Neural progenitor cell (in vitro differentiated cells): Measurements from ENCODE around the gene GYPA. TPM values are rescaled to one million over a fixed set of nuclear protein-coding genes. Genes with fewer than 3 reads are reported as not detected.
"Not testable (repeated sequence)": the region's sequence is repeated elsewhere in the genome, so short reads cannot be mapped to it uniquely, and the experiment has no call there.

Experiments
- DNase-seq: peaks from one replicate; pipeline ENCODE4 v3.0.0-alpha.2; 2016; ENCODE audit warnings: low spot score
- H2AFZ ChIP-seq: fragments of 200-600 bp; sonication (generic); replicated peaks from 2 replicates; pipeline ENCODE4 v1.6.1; 2016; ENCODE audit warnings: antibody characterized with exemption
- H3F3A ChIP-seq: fragments of 200-600 bp; sonication (generic); 2 replicates; pipeline ENCODE4 v1.6.1; 2016; ENCODE audit warnings: antibody characterized with exemption, low read depth
- H3K27ac ChIP-seq: fragments of 200-600 bp; sonication (generic); 2 replicates; pipeline ENCODE4 v1.5.1; 2016; ENCODE audit warnings: mild to moderate bottlenecking
- H3K27me3 ChIP-seq: fragments of 200-600 bp; sonication (generic); 2 replicates; pipeline ENCODE4 v1.6.1; 2016; ENCODE audit warnings: mild to moderate bottlenecking, moderate library complexity
- H3K36me3 ChIP-seq: fragments of 200-600 bp; sonication (generic); 2 replicates; pipeline ENCODE4 v1.5.1; 2016
- H3K4me1 ChIP-seq: fragments of 200-600 bp; sonication (generic); 2 replicates; pipeline ENCODE4 v1.6.1; 2016; ENCODE audit warnings: mixed run types
- H3K4me2 ChIP-seq: fragments of 200-600 bp; sonication (generic); 2 replicates; pipeline ENCODE4 v1.6.1; 2016
- H3K4me3 ChIP-seq: fragments of 200-600 bp; sonication (generic); 2 replicates; pipeline ENCODE4 v1.5.1; 2016
- H3K79me2 ChIP-seq: fragments of 200-600 bp; sonication (generic); 2 replicates; pipeline ENCODE4 v1.6.1; 2016; ENCODE audit warnings: low read depth
- H3K9ac ChIP-seq: fragments of 200-600 bp; sonication (generic); 2 replicates; pipeline ENCODE4 v1.6.1; 2016
- H3K9me3 ChIP-seq: fragments of 200-600 bp; sonication (generic); 2 replicates; pipeline ENCODE4 v1.5.1; 2016; ENCODE audit warnings: low read depth
- H4K20me1 ChIP-seq: fragments of 200-600 bp; sonication (generic); 2 replicates; pipeline ENCODE4 v1.6.1; 2016; ENCODE audit warnings: low read depth
- H3K27ac Mint-ChIP-seq: 3 replicates; pipeline ENCODE4 v1.8.0; 2021; ENCODE audit warnings: mixed read lengths
- H3K27me3 Mint-ChIP-seq: 2 replicates; pipeline ENCODE4 v1.8.0; 2022; ENCODE audit warnings: low read depth, mild to moderate bottlenecking, inconsistent platforms, moderate library complexity, mixed read lengths; ENCODE audit not compliant: insufficient read depth
- H3K36me3 Mint-ChIP-seq: 3 replicates; pipeline ENCODE4 v1.8.0; 2021; ENCODE audit warnings: mixed read lengths
- H3K4me1 Mint-ChIP-seq: 3 replicates; pipeline ENCODE4 v1.8.0; 2021; ENCODE audit warnings: mixed read lengths
- H3K4me3 Mint-ChIP-seq: 3 replicates; pipeline ENCODE4 v1.8.0; 2021; ENCODE audit warnings: mild to moderate bottlenecking, moderate library complexity, mixed read lengths
- H3K9me3 Mint-ChIP-seq: 3 replicates; pipeline ENCODE4 v1.8.0; 2020; ENCODE audit warnings: mixed read lengths
- EZH2 ChIP-seq: fragments of 200-600 bp; sonication (generic); IDR thresholded peaks from 2 replicates; pipeline ENCODE4 v1.6.1; 2017; ENCODE audit warnings: antibody characterized with exemption, mild to moderate bottlenecking, moderate library complexity
- EZH2phosphoT487 ChIP-seq: fragments of 200-600 bp; sonication (generic); IDR thresholded peaks from 2 replicates; pipeline ENCODE4 v1.6.1; 2017; ENCODE audit warnings: antibody characterized with exemption
- total RNA-seq: library from RNA; depleted of rRNA; stranded (reverse); fragments of >200 nt; gene quantifications from 2 replicates; pipeline ENCODE4 v1.2.3, GENCODE V29; 2015; ENCODE audit warnings: low replicate concordance
- TF ChIP-seq, protein P1 (sequence below): fragments of 200-600 bp; sonication (generic); IDR thresholded peaks from 2 replicates; pipeline ENCODE4 v1.5.1; 2017; ENCODE audit warnings: antibody characterized with exemption, mild to moderate bottlenecking

The GYPA gene
- total RNA-seq, 1 donor from 2014 or later: not detected

DNA sequence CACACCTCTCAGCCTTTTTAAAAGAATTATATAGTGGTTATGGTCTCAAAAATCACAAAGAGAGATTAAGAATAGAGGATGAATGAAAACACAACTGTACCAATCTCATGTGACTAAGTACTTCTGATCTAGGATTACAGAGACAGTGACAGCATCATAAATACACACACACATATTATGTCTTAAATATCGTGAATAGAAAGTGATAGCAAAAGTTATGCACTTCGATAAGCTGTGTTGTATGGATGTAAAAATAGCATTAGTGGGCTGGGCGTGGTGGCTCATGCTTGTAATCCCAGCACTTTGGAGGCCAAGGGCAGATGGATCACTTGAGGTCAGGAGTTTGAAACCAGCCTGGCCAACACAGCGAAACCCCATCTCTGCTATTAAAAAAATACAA, 25.0 kb downstream of the GYPA start:
- Histone ChIP-seq H2AFZ (no peak overlapping the region), H3K4me3 (no peak overlapping the region), H3F3A (no peaks in the 10 kb centered on the region), H3K27me3 (no peaks in the 10 kb centered on the region), H3K4me2 (no peak overlapping the region), H3K27ac (no peak overlapping the region), H3K9ac (no peak overlapping the region), H4K20me1 (no peaks in the 10 kb centered on the region), H3K4me1 (no peaks in the 10 kb centered on the region), H3K79me2 (no peaks in the 10 kb centered on the region), H3K9me3 (no peaks in the 10 kb centered on the region), H3K36me3 (no peaks in the 10 kb centered on the region)
- no peaks in the 10 kb centered on the region for H3K36me3 Mint-ChIP-seq
- no peak for DNase-seq
- no peaks in the 10 kb centered on the region for H3K27me3 Mint-ChIP-seq
- H3K27ac Mint-ChIP-seq: no peak overlapping the region
- no peak overlapping the region for H3K4me3 Mint-ChIP-seq
- no peak for TF ChIP-seq EZH2phosphoT487
- TF ChIP-seq, protein P1, sequence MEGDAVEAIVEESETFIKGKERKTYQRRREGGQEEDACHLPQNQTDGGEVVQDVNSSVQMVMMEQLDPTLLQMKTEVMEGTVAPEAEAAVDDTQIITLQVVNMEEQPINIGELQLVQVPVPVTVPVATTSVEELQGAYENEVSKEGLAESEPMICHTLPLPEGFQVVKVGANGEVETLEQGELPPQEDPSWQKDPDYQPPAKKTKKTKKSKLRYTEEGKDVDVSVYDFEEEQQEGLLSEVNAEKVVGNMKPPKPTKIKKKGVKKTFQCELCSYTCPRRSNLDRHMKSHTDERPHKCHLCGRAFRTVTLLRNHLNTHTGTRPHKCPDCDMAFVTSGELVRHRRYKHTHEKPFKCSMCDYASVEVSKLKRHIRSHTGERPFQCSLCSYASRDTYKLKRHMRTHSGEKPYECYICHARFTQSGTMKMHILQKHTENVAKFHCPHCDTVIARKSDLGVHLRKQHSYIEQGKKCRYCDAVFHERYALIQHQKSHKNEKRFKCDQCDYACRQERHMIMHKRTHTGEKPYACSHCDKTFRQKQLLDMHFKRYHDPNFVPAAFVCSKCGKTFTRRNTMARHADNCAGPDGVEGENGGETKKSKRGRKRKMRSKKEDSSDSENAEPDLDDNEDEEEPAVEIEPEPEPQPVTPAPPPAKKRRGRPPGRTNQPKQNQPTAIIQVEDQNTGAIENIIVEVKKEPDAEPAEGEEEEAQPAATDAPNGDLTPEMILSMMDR: no peak
- TF ChIP-seq EZH2: no peak
- H3K9me3 Mint-ChIP-seq: no peaks in the 10 kb centered on the region
- no peaks in the 10 kb centered on the region for H3K4me1 Mint-ChIP-seq

DNA sequence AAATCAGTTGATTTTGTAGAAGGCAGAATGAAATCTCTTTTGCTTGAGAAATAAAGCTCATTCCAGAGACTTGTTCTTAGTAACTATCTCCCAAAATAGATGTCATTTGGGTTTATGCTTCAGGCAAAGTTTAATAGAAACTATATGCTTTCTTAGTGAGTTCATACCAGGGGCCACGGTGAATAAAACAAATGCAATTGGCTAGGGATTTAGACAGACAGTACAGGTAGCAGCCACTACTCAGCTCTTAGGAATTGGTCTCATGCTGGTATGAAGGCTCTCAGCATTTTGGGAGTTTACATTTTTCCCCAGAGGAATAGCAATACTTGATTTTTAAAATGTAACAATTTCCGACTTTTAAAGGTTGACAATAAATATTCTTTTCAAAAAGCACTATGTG, 27.0 kb downstream of the GYPA start:
- no peaks in the 10 kb centered on the region for H4K20me1 ChIP-seq
- no peaks in the 10 kb centered on the region for H3K4me1 ChIP-seq
- no peaks in the 10 kb centered on the region for H3K79me2 ChIP-seq
- H3K36me3 ChIP-seq: no peaks in the 10 kb centered on the region
- H3K27ac ChIP-seq: no peak overlapping the region
- H3K4me3 ChIP-seq: no peak overlapping the region
- H3K27ac Mint-ChIP-seq: no peak overlapping the region
- no peak overlapping the region for H3K4me2 ChIP-seq
- DNase-seq: no peak
- no peaks in the 10 kb centered on the region for H3K4me1 Mint-ChIP-seq
- no peak overlapping the region for H3K4me3 Mint-ChIP-seq
- H3K9me3 Mint-ChIP-seq: no peaks in the 10 kb centered on the region
- TF ChIP-seq, protein P1: no peak
- no peak for TF ChIP-seq EZH2
- TF ChIP-seq EZH2phosphoT487: no peak
- no peak overlapping the region for H2AFZ ChIP-seq
- H3K36me3 Mint-ChIP-seq: no peaks in the 10 kb centered on the region
- H3K27me3 ChIP-seq: no peaks in the 10 kb centered on the region
- no peak overlapping the region for H3K9ac ChIP-seq
- H3F3A ChIP-seq: no peaks in the 10 kb centered on the region
- H3K9me3 ChIP-seq: no peaks in the 10 kb centered on the region
- no peaks in the 10 kb centered on the region for H3K27me3 Mint-ChIP-seq

GRCh38 chr4:144104509-144105130, 35.9 kb downstream of the GYPA start:
- no peaks in the 10 kb centered on the region for H3K27me3 ChIP-seq
- no peak overlapping the region for H3K4me3 ChIP-seq
- H4K20me1 ChIP-seq: no peaks in the 10 kb centered on the region
- no peak overlapping the region for H3K27ac ChIP-seq
- no peak overlapping the region for H3K4me3 Mint-ChIP-seq
- no peak for DNase-seq
- no peaks in the 10 kb centered on the region for H3K79me2 ChIP-seq
- no peaks in the 10 kb centered on the region for H3K4me1 ChIP-seq
- no peak overlapping the region for H3K9ac ChIP-seq
- no peak overlapping the region for H3K4me2 ChIP-seq
- H3K9me3 ChIP-seq: no peaks in the 10 kb centered on the region
- H3K36me3 Mint-ChIP-seq: no peaks in the 10 kb centered on the region
- H3K27me3 Mint-ChIP-seq: no peaks in the 10 kb centered on the region
- H3K9me3 Mint-ChIP-seq: no peaks in the 10 kb centered on the region
- no peaks in the 10 kb centered on the region for H3K36me3 ChIP-seq
- no peak for TF ChIP-seq EZH2phosphoT487
- TF ChIP-seq, protein P1: no peak
- no peak for TF ChIP-seq EZH2
- H2AFZ ChIP-seq: no peak overlapping the region
- no peaks in the 10 kb centered on the region for H3F3A ChIP-seq
- no peaks in the 10 kb centered on the region for H3K4me1 Mint-ChIP-seq
- no peak overlapping the region for H3K27ac Mint-ChIP-seq

GRCh38 chr4:144097776-144098175, 42.7 kb downstream of the GYPA start:
- not testable (repeated sequence) for H3K79me2 ChIP-seq, H3K4me1 Mint-ChIP-seq, H3F3A ChIP-seq, H3K9me3 Mint-ChIP-seq, H3K4me3 ChIP-seq, H2AFZ ChIP-seq, H3K4me1 ChIP-seq, H3K4me2 ChIP-seq, H3K27me3 ChIP-seq, H3K36me3 ChIP-seq, H3K4me3 Mint-ChIP-seq, H3K27ac ChIP-seq, H3K27me3 Mint-ChIP-seq, H3K27ac Mint-ChIP-seq, H3K36me3 Mint-ChIP-seq, H3K9me3 ChIP-seq, DNase-seq, H3K9ac ChIP-seq, H4K20me1 ChIP-seq

DNA sequence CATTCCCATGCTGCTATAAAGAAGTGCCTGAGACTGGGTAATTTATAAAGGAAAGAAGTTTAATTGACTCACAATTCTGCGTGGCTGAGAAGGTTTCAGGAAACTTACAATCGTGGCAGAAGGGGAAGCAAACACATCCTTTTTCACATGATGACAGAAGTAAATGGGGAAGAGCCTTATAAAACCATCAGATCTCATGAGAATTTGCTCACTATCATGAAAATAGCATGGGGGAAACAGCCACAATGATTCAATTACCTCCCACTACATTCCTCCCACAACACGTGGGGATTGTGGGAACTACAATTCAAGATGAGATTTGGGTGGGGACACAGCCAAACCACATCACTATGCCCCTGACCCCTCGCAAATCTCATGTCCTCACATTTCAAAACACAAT, 46.5 kb downstream of the GYPA start:
- H3K27me3 ChIP-seq, H3K27me3 Mint-ChIP-seq, H3K4me3 Mint-ChIP-seq, H3K27ac Mint-ChIP-seq, H3K9me3 Mint-ChIP-seq, H3K27ac ChIP-seq, H3K36me3 ChIP-seq, H3K36me3 Mint-ChIP-seq, H4K20me1 ChIP-seq, H3K79me2 ChIP-seq, DNase-seq, H3K9ac ChIP-seq, H3K4me3 ChIP-seq, H2AFZ ChIP-seq, H3K4me2 ChIP-seq, H3K4me1 ChIP-seq, H3K9me3 ChIP-seq, H3F3A ChIP-seq, H3K4me1 Mint-ChIP-seq: not testable (repeated sequence)

- not testable (repeated sequence) for DNase-seq, H3K9me3 Mint-ChIP-seq, H3K27me3 Mint-ChIP-seq, H3K36me3 ChIP-seq, H3K4me1 Mint-ChIP-seq, H3K27ac Mint-ChIP-seq, H3K27me3 ChIP-seq, H3K4me2 ChIP-seq, H2AFZ ChIP-seq, H3K27ac ChIP-seq, H3K79me2 ChIP-seq, H3K9ac ChIP-seq, H3F3A ChIP-seq, H3K36me3 Mint-ChIP-seq, H3K9me3 ChIP-seq, H3K4me3 Mint-ChIP-seq, H3K4me3 ChIP-seq, H3K4me1 ChIP-seq, H4K20me1 ChIP-seq
Observed at GRCh38 chr4:144091181-144091580, 49.3 kb downstream of the GYPA start.
